ENCODE data around the gene HOXD12.

Gene HOXD12

DNA sequence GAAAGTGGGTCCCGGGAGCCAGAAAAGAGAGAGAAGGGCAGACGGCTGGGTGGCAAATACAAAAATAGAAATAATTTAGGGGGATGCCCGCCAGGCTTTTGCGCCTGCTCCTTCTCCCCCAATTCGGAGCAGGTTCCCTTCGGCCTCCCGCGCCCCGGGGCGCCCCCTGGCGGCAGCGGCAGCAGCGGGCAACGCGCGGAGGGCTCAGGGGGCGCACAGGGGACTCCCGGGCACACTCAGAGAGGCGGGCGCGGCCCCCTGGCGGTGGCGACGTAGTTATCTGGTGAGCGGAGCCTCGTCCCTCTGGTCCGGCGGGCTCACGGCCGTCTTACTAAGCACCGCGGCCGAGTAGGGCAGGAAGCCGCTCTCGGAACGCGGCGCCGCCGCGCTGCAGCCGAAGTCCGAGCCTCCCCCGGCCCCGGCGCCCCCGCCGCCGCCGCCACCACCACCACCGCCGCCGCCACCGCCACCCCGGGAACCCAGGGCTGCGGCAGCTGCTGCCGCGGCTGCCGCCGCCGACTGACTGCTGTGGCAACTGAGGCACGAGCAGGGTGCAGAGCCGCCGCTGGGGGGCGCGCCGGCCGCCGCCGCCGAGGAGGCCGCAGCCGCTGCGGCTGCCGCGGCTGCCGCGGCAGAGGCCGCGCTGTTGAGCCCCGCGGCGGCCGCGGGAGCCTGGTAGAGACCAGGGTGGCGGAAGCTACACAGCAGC is 19.6 kb upstream of the HOXD12 start:
- H3K4me2 ChIP-seq (ENCODE audit: low read length): no peak overlapping the region
- H3K36me3 ChIP-seq (ENCODE audit: control insufficient read depth, low read length): no peaks in the 10 kb centered on the region
- H3F3A ChIP-seq (ENCODE audit: control insufficient read depth, insufficient read depth): no peaks in the 10 kb centered on the region
- H3K4me3 ChIP-seq (ENCODE audit: low read length): no peak overlapping the region
- no peak overlapping the region for H3K27ac ChIP-seq (ENCODE audit: low read depth, low read length)
- H3K9me3 ChIP-seq (ENCODE audit: control insufficient read depth, insufficient read depth, low read length): peaks cover 6% of the 10 kb centered on the region; the same call in 1 of the 2 replicates
- H3K4me1 ChIP-seq (ENCODE audit: control insufficient read depth, low read length): no peaks in the 10 kb centered on the region
- no peaks in the 10 kb centered on the region for H3K9me2 ChIP-seq (replicated peaks; ENCODE audit: control insufficient read depth, low read length)
- TF ChIP-seq, protein P1, sequence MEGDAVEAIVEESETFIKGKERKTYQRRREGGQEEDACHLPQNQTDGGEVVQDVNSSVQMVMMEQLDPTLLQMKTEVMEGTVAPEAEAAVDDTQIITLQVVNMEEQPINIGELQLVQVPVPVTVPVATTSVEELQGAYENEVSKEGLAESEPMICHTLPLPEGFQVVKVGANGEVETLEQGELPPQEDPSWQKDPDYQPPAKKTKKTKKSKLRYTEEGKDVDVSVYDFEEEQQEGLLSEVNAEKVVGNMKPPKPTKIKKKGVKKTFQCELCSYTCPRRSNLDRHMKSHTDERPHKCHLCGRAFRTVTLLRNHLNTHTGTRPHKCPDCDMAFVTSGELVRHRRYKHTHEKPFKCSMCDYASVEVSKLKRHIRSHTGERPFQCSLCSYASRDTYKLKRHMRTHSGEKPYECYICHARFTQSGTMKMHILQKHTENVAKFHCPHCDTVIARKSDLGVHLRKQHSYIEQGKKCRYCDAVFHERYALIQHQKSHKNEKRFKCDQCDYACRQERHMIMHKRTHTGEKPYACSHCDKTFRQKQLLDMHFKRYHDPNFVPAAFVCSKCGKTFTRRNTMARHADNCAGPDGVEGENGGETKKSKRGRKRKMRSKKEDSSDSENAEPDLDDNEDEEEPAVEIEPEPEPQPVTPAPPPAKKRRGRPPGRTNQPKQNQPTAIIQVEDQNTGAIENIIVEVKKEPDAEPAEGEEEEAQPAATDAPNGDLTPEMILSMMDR (IDR thresholded peaks at IDR 0.05; ENCODE audit: low read depth, low read length, poor library complexity, severe bottlenecking): no peak
- TF ChIP-seq EZH2phosphoT487 (IDR thresholded peaks at IDR 0.05; ENCODE audit: borderline replicate concordance, low read length): no peak
- peaks cover 9% of the 10 kb centered on the region for H3K27me3 ChIP-seq (ENCODE audit: control insufficient read depth, low read length)
- no peaks in the 10 kb centered on the region for H4K20me1 ChIP-seq (ENCODE audit: control insufficient read depth, insufficient read depth, low read depth, low read length)
- no peaks in the 10 kb centered on the region for H3K79me2 ChIP-seq (ENCODE audit: control insufficient read depth, low read length)

DNA sequence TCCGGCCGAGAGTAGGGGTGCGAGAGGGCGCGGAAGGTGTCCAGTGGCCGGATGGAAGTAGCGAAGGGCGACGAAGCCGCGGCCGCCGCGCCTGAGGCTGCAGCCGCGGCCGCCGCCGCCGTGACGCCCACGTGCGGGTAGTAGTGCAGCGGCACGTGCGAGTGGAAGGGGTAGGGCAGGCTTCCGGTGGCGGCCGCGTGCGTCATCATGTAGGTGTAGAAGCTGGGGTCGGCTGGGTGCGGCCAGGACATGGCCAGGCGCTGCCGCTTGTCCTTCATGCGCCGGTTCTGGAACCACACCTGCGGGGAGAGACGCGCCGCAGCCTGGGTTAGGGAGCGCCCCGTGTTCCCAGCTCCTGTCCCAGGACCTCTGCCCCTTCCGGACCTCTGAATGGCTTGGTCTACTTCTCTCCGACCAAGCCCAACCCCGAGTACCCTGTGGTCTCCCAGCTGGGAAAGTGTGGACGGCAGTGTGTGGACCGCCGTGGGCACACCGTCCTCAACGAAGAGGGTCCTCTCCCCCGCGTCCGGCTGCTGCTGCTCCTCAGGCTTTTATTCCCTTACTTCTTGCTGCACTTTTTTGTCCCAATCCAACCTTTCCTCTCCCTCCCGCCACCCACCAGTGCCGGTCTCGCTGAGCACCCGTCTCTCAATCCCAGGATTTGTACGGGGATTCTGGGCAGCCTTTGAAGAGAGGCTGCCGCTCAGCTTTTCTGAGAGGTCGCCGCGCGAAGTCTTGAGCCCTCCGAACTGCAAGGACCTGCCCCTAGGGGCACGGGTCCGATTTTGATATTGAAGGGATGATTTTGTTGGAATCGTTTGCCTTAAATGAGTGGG is 18.8 kb upstream of the HOXD12 start:
- Histone ChIP-seq H3K9me3 (ENCODE audit: control insufficient read depth, insufficient read depth, low read length) (peaks cover 6% of the 10 kb centered on the region; the same call in 1 of the 2 replicates), H3K9me2 (replicated peaks; ENCODE audit: control insufficient read depth, low read length) (no peaks in the 10 kb centered on the region), H3K36me3 (ENCODE audit: control insufficient read depth, low read length) (no peaks in the 10 kb centered on the region), H3K27ac (ENCODE audit: low read depth, low read length) (no peak overlapping the region), H3K79me2 (ENCODE audit: control insufficient read depth, low read length) (no peaks in the 10 kb centered on the region), H3K4me3 (ENCODE audit: low read length) (no peak overlapping the region), H3K4me2 (ENCODE audit: low read length) (no peak overlapping the region), H4K20me1 (ENCODE audit: control insufficient read depth, insufficient read depth, low read depth, low read length) (no peaks in the 10 kb centered on the region), H3K27me3 (ENCODE audit: control insufficient read depth, low read length) (peaks cover 5% of the 10 kb centered on the region), H3F3A (ENCODE audit: control insufficient read depth, insufficient read depth) (no peaks in the 10 kb centered on the region), H3K4me1 (ENCODE audit: control insufficient read depth, low read length) (no peaks in the 10 kb centered on the region)
- TF ChIP-seq, protein P1 (IDR thresholded peaks at IDR 0.05; ENCODE audit: low read depth, low read length, poor library complexity, severe bottlenecking): no peak
- TF ChIP-seq EZH2phosphoT487 (IDR thresholded peaks at IDR 0.05; ENCODE audit: borderline replicate concordance, low read length): no peak

DNA sequence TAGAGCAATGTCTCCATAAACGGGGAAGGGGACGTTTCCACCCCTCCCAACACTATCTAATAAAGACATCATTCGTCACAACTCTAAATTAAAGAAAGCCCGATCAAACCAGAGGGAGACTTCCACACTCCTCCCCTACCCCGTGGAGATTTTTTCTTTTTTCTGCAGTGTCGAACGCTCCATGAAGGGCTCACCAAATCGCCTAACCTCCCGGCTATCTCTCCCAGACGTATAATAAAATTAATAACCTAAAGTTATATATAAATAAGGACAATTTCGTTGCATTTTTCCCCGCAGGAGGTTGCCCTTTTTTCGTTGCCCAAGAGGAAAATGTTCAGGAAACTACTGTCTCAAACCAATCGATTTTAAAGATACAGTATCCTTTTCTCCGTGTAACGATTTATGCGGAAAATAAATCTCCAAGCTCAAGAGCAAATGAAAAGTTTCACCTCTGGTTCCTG is 18.2 kb upstream of the HOXD12 start:
- TF ChIP-seq EZH2phosphoT487 (IDR thresholded peaks at IDR 0.05; ENCODE audit: borderline replicate concordance, low read length): no peak
- TF ChIP-seq, protein P1 (IDR thresholded peaks at IDR 0.05; ENCODE audit: low read depth, low read length, poor library complexity, severe bottlenecking): no peak
- no peaks in the 10 kb centered on the region for H3K36me3 ChIP-seq (ENCODE audit: control insufficient read depth, low read length)
- no peaks in the 10 kb centered on the region for H3K4me1 ChIP-seq (ENCODE audit: control insufficient read depth, low read length)
- H3K9me3 ChIP-seq (ENCODE audit: control insufficient read depth, insufficient read depth, low read length): peaks cover 6% of the 10 kb centered on the region; the same call in 1 of the 2 replicates
- H3K4me2 ChIP-seq (ENCODE audit: low read length): no peak overlapping the region
- peaks cover 5% of the 10 kb centered on the region for H3K27me3 ChIP-seq (ENCODE audit: control insufficient read depth, low read length)
- no peaks in the 10 kb centered on the region for H3F3A ChIP-seq (ENCODE audit: control insufficient read depth, insufficient read depth)
- H3K27ac ChIP-seq (ENCODE audit: low read depth, low read length): no peak overlapping the region
- no peaks in the 10 kb centered on the region for H3K79me2 ChIP-seq (ENCODE audit: control insufficient read depth, low read length)
- no peaks in the 10 kb centered on the region for H4K20me1 ChIP-seq (ENCODE audit: control insufficient read depth, insufficient read depth, low read depth, low read length)
- H3K9me2 ChIP-seq (replicated peaks; ENCODE audit: control insufficient read depth, low read length): no peaks in the 10 kb centered on the region
- no peak overlapping the region for H3K4me3 ChIP-seq (ENCODE audit: low read length)

Data from DOHH2 (cell line).